HEK293 (cell line): Measurements from ENCODE around the gene FAM20B.
A peak's percentile ranks its signal among the peaks of the same experiment; 100 is the strongest.

Experiments
- AEBP2 ChIP-seq: fragments of 450-650 bp; formaldehyde crosslinking; IDR thresholded peaks from 2 replicates; pipeline ENCODE4 v1.5.1; 2016; ENCODE audit warnings: missing biosample characterization, missing genetic modification characterization, borderline replicate concordance
- FEZF1 ChIP-seq: fragments of 450-650 bp; formaldehyde crosslinking; IDR thresholded peaks from 2 replicates; pipeline ENCODE4 v1.5.1; 2016; ENCODE audit warnings: missing biosample characterization, missing genetic modification characterization
- KLF17 ChIP-seq: fragments of 450-650 bp; formaldehyde crosslinking; IDR thresholded peaks from 2 replicates; pipeline ENCODE4 v1.5.1; 2016; ENCODE audit warnings: missing biosample characterization, missing genetic modification characterization
- MZF1 ChIP-seq: fragments of 450-650 bp; formaldehyde crosslinking; IDR thresholded peaks from 2 replicates; pipeline ENCODE4 v1.5.1; 2017; ENCODE audit warnings: missing biosample characterization, missing genetic modification characterization, borderline replicate concordance
- SCRT2 ChIP-seq: fragments of 450-650 bp; formaldehyde crosslinking; IDR thresholded peaks from 2 replicates; pipeline ENCODE4 v1.5.1; 2016; ENCODE audit warnings: missing biosample characterization, missing genetic modification characterization
- ZBTB20 ChIP-seq: fragments of 450-650 bp; formaldehyde crosslinking; IDR thresholded peaks from 2 replicates; pipeline ENCODE4 v1.5.1; 2016; ENCODE audit warnings: missing biosample characterization, missing genetic modification characterization
- ZBTB8A ChIP-seq: fragments of 450-650 bp; formaldehyde crosslinking; IDR thresholded peaks from 2 replicates; pipeline ENCODE4 v1.5.1; 2016; ENCODE audit warnings: missing biosample characterization, missing genetic modification characterization
- ZIC2 ChIP-seq: fragments of 450-650 bp; formaldehyde crosslinking; IDR thresholded peaks from 2 replicates; pipeline ENCODE4 v1.5.1; 2016; ENCODE audit warnings: missing biosample characterization, missing genetic modification characterization
- ZNF140 ChIP-seq: fragments of 450-650 bp; formaldehyde crosslinking; IDR thresholded peaks from 2 replicates; pipeline ENCODE4 v1.5.1; 2016; ENCODE audit warnings: missing biosample characterization, missing genetic modification characterization
- ZNF18 ChIP-seq: fragments of 450-650 bp; formaldehyde crosslinking; IDR thresholded peaks from 2 replicates; pipeline ENCODE4 v1.5.1; 2016; ENCODE audit warnings: missing biosample characterization, missing genetic modification characterization
- ZNF202 ChIP-seq: fragments of 450-650 bp; formaldehyde crosslinking; IDR thresholded peaks from 2 replicates; pipeline ENCODE4 v1.5.1; 2016; ENCODE audit warnings: missing biosample characterization, missing genetic modification characterization, borderline replicate concordance
- ZNF23 ChIP-seq: fragments of 450-650 bp; formaldehyde crosslinking; IDR thresholded peaks from 2 replicates; pipeline ENCODE4 v1.5.1; 2016; ENCODE audit warnings: missing biosample characterization, missing genetic modification characterization, borderline replicate concordance
- ZNF280C ChIP-seq: fragments of 450-650 bp; formaldehyde crosslinking; IDR thresholded peaks from 2 replicates; pipeline ENCODE4 v1.5.1; 2016; ENCODE audit warnings: missing biosample characterization, missing genetic modification characterization
- ZNF354C ChIP-seq: fragments of 450-650 bp; formaldehyde crosslinking; IDR thresholded peaks from 2 replicates; pipeline ENCODE4 v1.5.1; 2016; ENCODE audit warnings: missing biosample characterization, missing genetic modification characterization, low read depth, borderline replicate concordance
- ZNF362 ChIP-seq: fragments of 450-650 bp; formaldehyde crosslinking; IDR thresholded peaks from 2 replicates; pipeline ENCODE4 v1.5.1; 2016; ENCODE audit warnings: missing biosample characterization, missing genetic modification characterization
- ZNF394 ChIP-seq: fragments of 450-650 bp; formaldehyde crosslinking; IDR thresholded peaks from 2 replicates; pipeline ENCODE4 v1.5.1; 2016; ENCODE audit warnings: missing biosample characterization, missing genetic modification characterization, mild to moderate bottlenecking, moderate library complexity, borderline replicate concordance
- ZNF404 ChIP-seq: fragments of 450-650 bp; formaldehyde crosslinking; IDR thresholded peaks from 2 replicates; pipeline ENCODE4 v1.5.1; 2017; ENCODE audit warnings: missing biosample characterization, missing genetic modification characterization
- ZNF423 ChIP-seq: fragments of 450-650 bp; formaldehyde crosslinking; IDR thresholded peaks from 2 replicates; pipeline ENCODE4 v1.5.1; 2016; ENCODE audit warnings: missing biosample characterization, missing genetic modification characterization
- ZNF501 ChIP-seq: fragments of 450-650 bp; formaldehyde crosslinking; IDR thresholded peaks from 2 replicates; pipeline ENCODE4 v1.5.1; 2016; ENCODE audit warnings: missing biosample characterization, missing genetic modification characterization
- ZNF548 ChIP-seq: fragments of 450-650 bp; formaldehyde crosslinking; IDR thresholded peaks from 2 replicates; pipeline ENCODE4 v1.5.1; 2016; ENCODE audit warnings: missing biosample characterization, missing genetic modification characterization
- ZNF624 ChIP-seq: fragments of 450-650 bp; formaldehyde crosslinking; IDR thresholded peaks from 2 replicates; pipeline ENCODE4 v1.5.1; 2017; ENCODE audit warnings: missing biosample characterization, missing genetic modification characterization
- ZNF645 ChIP-seq: fragments of 450-650 bp; formaldehyde crosslinking; IDR thresholded peaks from 2 replicates; pipeline ENCODE4; 2016; ENCODE audit warnings: missing biosample characterization, missing genetic modification characterization
- ZNF670 ChIP-seq: fragments of 450-650 bp; formaldehyde crosslinking; IDR thresholded peaks from 2 replicates; pipeline ENCODE4 v1.5.1; 2016; ENCODE audit warnings: missing biosample characterization, missing genetic modification characterization, low read depth
- ZNF692 ChIP-seq: fragments of 450-650 bp; formaldehyde crosslinking; IDR thresholded peaks from 2 replicates; pipeline ENCODE4 v1.5.1; 2016; ENCODE audit warnings: missing biosample characterization, missing genetic modification characterization
- ZNF791 ChIP-seq: fragments of 450-650 bp; formaldehyde crosslinking; IDR thresholded peaks from 2 replicates; pipeline ENCODE4 v1.5.1; 2016; ENCODE audit warnings: missing biosample characterization, missing genetic modification characterization

The FAM20B gene

GRCh38 chr1:179016706-179017382 is 8.8 kb upstream of the FAM20B start (continued):
- peak; percentile 54; the same call in 1 of the 2 replicates for TF ChIP-seq ZNF18 (tag by site-specific recombination)
- peak; percentile 93 for TF ChIP-seq ZBTB8A
- TF ChIP-seq ZNF140 (tag by site-specific recombination): no peak
- no peak for TF ChIP-seq ZNF23
- TF ChIP-seq FEZF1 (tag by site-specific recombination): no peak
- peak; percentile 14; the same call in 1 of the 2 replicates for TF ChIP-seq ZIC2 (tag by site-specific recombination)
- TF ChIP-seq ZNF791: no peak
- no peak for TF ChIP-seq ZNF548 (tag by site-specific recombination)
- TF ChIP-seq AEBP2 (tag by site-specific recombination): no peak
- TF ChIP-seq ZNF692 (tag by site-specific recombination): peak; percentile 97
- TF ChIP-seq MZF1 (tag by site-specific recombination): peak; percentile 94
- TF ChIP-seq ZNF645 (tag by site-specific recombination): no peak
- TF ChIP-seq ZNF362 (tag by site-specific recombination): no peak
- TF ChIP-seq SCRT2: peak; percentile 52; the same call in 1 of the 2 replicates
- no peak for TF ChIP-seq ZBTB20
- no peak for TF ChIP-seq ZNF404 (tag by site-specific recombination)
- no peak for TF ChIP-seq ZNF501 (tag by site-specific recombination)
- peak; percentile 40; the same call in 1 of the 2 replicates for TF ChIP-seq KLF17
- no peak for TF ChIP-seq ZNF202 (tag by site-specific recombination)
- TF ChIP-seq ZNF423 (tag by site-specific recombination): no peak
- TF ChIP-seq ZNF280C (tag by site-specific recombination): no peak
- no peak for TF ChIP-seq ZNF624
- TF ChIP-seq ZNF670 (tag by site-specific recombination): no peak
- no peak for TF ChIP-seq ZNF394 (tag by site-specific recombination)
- no peak for TF ChIP-seq ZNF354C (tag by site-specific recombination)
